GM19395 (cell line): ENCODE data around the gene ZNF804B.

Experiments used
- ATAC-seq: cut with Tn5 transposase; IDR thresholded peaks from one replicate; pipeline ENCODE4 v1.9.1; 2021; ENCODE audit warnings: mild to moderate bottlenecking, moderate library complexity; ENCODE audit not compliant: unreplicated experiment

ZNF804B gene

DNA sequence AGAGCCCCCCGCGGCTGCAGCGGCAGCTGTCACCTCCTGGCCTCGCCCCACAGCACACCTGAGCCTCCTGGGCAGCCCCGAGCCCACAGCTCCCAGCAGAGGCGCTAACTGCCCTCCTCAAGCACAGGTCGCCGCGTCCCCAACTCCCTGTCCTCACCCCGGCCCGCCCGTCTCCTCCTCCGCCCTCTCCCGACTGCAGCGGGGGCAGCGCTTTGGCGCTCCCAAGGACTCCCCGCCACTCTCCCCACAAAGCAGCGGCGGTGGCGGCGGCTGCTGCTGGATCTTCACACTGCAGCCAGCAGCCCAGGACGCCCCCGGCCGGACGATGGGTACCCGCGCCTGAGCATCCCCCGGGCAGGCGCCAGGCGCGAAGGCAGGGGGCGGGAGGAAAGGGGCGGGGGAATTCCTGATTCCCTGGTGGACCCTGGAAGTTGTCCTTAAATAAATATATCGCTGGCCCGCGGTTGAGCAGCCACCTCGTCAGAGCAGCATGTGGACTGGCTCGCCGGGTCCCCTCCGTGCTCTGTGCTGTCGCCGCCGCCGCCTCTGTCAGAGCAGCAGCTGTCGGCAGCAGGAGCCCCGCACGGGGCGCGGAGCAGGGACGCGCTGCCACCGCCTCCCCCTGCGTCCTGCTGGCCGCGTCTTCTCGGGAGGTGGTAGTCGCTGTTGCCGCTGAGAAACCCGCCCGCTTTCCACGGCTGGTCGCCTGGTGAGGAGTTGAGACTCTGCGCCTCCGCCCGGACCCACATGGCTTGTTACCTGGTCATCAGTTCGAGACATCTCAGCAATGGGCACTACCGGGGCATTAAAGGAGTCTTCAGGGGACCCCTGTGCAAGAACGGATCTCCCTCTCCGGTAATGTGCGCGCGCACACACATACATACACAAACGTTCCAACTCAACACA, at the start of gene ZNF804B:
Gene ZNF804B (plus strand): TSS at position 471 of the 906 bp plus-strand sequence. CDS start 277 bp downstream, at position 748.
- ATAC-seq, result no peak

- no peak for ATAC-seq
Measured at GRCh38 chr7:88735920-88736319, 23.6 kb upstream of the ZNF804B start.

DNA sequence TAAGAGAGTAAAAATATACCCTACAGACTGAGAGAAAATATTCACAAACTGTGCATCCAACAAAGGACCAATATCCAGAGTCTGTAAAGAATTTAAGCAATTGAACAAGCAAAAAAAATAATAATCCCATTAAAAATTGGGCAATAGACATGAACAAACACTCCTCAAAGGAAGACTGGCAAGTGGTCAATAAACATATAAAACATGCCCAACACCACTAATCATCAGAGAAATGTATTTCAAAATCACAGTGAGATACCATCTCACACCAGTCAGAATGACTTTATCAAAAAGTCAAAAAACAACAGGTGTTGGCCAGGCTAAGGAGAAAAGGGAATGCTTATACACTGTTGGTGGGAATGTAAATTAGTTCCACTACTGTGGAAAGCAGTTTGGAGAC, 21.9 kb upstream of the ZNF804B start:
- no peak for ATAC-seq

- ATAC-seq, result no peak
Measured at GRCh38 chr7:88746126-88746525, 13.4 kb upstream of the ZNF804B start.

DNA sequence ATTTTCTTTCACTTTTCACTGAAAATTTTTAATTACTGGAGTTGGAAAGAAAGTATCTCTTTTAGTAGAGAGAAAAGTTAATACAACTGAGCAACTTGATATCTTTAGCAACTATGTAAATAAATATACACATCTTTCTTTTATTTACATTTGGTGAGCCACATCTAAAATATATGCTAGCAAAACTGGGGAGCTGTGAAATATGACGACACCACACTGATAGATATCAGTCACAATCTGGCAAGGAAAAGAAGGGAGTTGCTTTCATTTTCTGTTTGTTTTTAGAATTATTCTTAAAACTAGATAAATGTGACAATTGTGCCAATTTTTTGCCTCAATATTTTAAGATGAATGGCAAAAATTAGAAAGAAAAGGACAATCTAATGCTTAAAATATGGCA, 2.7 kb upstream of the ZNF804B start:
- ATAC-seq, result no peak

- no peak for ATAC-seq
Measured at GRCh38 chr7:88757371-88757770, 2.1 kb upstream of the ZNF804B start.

- no peak for ATAC-seq
Measured at GRCh38 chr7:88758381-88759229, 895 bp upstream of the ZNF804B start.

- ATAC-seq, result no peak
Measured at GRCh38 chr7:88760136-88760515, 626 bp downstream of the ZNF804B start.

- ATAC-seq, result no peak
Measured at GRCh38 chr7:88761779-88762178, 2.3 kb downstream of the ZNF804B start.

DNA sequence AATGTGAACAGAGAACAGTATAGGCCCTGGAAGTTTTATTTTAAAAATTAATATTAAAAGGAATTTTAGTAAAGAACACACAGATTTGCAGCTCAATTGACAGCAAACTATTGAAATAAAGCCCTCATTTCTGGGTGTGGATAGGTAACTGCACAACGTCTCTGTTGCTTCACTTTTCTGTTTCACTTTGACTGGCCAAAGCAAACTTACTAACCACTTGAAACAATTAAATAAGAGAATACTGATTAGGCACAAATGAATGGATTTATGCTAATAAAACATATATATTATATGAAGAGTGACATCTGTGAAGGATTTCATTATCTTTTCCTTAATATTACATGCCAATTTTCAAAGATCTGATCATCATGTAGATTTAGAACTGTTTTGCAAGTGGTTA, 11.9 kb downstream of the ZNF804B start:
- peak; percentile 83 for ATAC-seq

DNA sequence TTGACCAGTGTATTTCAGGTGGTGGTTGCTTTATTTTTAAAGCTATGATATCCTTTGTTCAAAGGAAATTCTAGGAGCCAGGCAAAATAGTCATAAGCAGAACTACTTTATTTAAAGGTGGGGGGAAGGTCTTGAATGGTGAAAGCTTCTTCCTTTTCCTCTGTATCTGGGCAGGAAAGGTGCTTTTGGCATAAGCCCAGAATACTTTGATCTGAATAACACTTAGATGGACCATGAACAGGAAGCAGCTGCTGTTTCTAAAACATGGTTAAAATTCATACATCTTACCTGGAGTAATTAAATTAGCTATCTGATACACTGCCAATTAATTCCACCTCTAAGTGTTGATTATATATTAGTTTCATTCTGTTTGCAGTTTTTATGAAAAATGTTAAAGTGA, 13.3 kb downstream of the ZNF804B start:
- ATAC-seq, result no peak

GRCh38 chr7:88775838-88776237, 16.3 kb downstream of the ZNF804B start:
- ATAC-seq, result no peak

- ATAC-seq, result no peak
Measured at GRCh38 chr7:88787777-88788176, 28.3 kb downstream of the ZNF804B start.

- peak; percentile 55 for ATAC-seq
Measured at GRCh38 chr7:88789480-88790064, 30.1 kb downstream of the ZNF804B start.

GRCh38 chr7:88791891-88792290, 32.4 kb downstream of the ZNF804B start:
- no peak for ATAC-seq

GRCh38 chr7:88792361-88792760, 32.9 kb downstream of the ZNF804B start:
- no peak for ATAC-seq

DNA sequence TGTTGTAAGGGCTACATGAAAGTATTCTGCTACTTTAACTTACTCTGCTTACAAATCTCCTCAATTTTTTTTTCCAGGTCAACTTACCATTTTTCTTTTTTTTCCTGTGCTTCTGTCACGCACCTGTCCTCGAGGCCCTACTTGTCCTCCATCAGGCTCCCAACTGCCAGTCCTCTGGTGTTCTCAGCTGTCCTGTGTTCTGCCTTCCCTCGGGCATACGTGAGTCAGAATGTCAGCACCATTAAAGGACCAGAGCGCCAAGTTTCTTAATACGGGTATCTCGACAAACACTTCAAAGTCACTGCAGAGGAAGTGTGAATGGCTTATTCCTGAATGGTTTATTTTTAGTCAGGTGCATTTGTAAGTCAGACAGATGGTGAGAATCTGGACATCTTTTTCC, 36.1 kb downstream of the ZNF804B start, which contains the start of gene TEX47:
Gene TEX47 (minus strand): TSS at position 185 of the 400 bp plus-strand sequence. CDS start 795 bp downstream, outside the sequence.
- ATAC-seq, result no peak

- no peak for ATAC-seq
Measured at GRCh38 chr7:88801046-88801445, 41.5 kb downstream of the ZNF804B start.

DNA sequence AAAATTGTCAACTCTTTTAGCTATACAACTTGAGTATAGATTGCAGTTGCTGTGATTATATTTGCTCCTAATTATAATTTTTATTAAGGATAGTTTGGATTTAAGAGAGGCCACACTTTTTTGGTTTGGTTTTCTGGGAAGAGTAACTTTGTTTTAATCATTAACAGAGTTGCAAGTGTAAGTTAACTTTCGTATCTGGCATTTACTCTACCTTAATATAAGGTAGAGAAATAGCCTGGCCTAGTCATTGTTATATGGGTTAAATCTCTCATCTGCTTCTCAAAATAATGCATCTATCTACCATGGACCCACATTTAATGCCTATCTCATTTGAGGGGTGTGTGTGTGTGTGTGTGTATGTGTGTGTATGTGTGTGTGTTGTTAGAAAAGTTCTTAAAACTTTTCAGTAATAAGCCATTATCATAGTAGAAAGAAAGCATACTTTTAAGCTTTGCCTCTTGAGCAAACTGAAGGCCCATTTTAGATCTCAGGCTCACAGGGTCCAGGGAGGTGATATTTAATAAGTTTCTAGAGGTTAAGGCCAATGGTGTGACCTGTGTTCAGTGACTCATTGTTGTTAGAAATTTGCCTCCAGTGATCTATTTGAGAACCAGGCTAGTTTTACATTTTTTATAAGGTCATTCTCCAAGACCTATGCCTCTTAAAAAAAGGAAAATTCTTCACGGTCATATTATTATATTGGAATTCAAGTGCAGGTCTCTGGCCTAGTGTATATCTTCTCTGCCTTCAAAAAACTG, 47.0 kb downstream of the ZNF804B start:
- no peak for ATAC-seq

DNA sequence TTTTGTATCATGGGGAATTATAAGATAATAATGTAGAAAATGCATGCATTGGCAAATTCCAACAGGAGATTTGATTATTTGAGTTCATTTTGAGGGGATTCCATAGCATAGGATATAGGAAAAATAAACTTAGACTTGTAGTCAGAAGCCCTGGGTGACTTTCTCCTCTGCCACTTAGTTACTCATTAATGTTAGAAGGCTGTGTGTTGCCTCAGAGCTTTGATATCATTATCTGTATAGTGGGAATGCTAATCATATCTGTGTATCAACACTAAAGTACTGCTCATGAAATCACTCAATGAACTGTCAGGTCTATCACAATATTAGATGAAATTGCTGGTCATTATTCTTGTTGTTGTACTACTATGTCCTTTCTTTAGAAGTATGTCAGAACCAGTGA, 59.1 kb downstream of the ZNF804B start:
- ATAC-seq, result no peak

GRCh38 chr7:88826222-88826621, 66.7 kb downstream of the ZNF804B start:
- ATAC-seq, result peak; percentile 60
